ENCODE measurements around the gene MRPL36.

- TF ChIP-seq CTCF (optimal IDR thresholded peaks at IDR 0.05 in 1 of 3, IDR thresholded peaks at IDR 0.05 in 1 of 3, conservative IDR thresholded peaks at IDR 0.05 in 1 of 3; ENCODE audit: extremely low read depth in 1 of 3, insufficient read depth in 2 of 3, low read length in 3 of 3) (no peak), EZH2 (IDR thresholded peaks at IDR 0.05; ENCODE audit: low read length) (no peak)
These were observed 26.8 kb upstream of the MRPL36 start for GRCh38 chr5:1826235-1826980.

Measured in keratinocyte (primary cell).